NOMO-1 (cell line): Measurements from ENCODE around the gene LCTL.
"Not testable (repeated sequence)": the region's sequence is repeated elsewhere in the genome, so short reads cannot be mapped to it uniquely, and the experiment has no call there.

Source experiments
- DNase-seq, 2 experiments: peaks; one replicate each; lab custom pipeline; 2025; ENCODE audit not compliant: unreplicated experiment in 2 of 2; lab: John Stamatoyannopoulos, UW

Gene LCTL

GRCh38 chr15:66592505-66593218 is 26.9 kb upstream of the LCTL start:
- DNase-seq, result no peak

DNA sequence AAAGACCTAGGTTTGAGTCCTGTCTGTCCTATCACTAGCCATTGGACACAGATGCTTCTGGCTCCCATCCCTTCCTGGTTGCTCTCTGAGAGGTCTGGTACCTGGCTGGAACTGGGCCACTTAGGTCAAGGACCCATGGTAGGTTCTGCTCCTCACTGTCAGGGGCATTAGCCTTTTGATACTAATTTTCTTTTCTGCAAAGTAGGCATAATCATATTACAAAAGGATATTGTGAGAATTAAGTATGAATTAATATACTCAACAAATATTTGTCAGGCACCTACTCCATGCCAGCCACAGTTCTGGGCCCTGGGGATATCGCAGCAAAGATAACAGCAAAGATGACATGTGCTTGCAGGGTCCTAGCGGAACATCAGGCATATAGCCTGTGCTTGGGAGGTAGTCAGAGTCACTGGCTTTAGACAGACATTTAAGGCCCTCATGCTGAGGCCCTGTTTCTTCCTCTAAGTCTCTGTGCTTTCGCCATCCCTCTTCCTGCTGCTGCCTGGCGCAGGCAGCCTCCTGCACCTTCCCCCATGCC is 25.6 kb upstream of the LCTL start:
- DNase-seq, result peak in 1 of 2 experiments; percentile 11

GRCh38 chr15:66590435-66590834 is 24.6 kb upstream of the LCTL start:
- no peak for DNase-seq

DNA sequence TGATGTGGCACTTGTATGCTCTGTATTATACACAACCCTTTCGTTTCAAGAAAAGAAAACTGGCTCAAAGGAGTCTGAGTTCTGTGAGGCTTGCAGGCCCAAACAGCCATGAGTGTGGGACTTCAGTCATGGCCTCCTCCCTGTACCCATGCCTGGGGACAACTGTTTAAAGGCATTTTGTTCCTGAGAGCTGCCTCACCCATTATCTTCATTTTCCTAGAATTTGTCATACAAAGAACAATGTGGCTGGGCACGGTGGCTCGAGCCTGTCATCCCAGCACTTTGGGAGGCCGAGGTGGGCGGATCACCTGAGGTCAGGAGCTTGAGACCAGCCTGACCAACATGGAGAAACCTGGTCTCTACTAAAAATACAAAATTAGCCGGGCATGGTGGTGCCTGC is 23.6 kb upstream of the LCTL start:
- DNase-seq, result not testable (repeated sequence)

- DNase-seq, result no peak
Observed at GRCh38 chr15:66588971-66589370, 23.2 kb upstream of the LCTL start.

GRCh38 chr15:66588537-66588936 is 22.7 kb upstream of the LCTL start:
- DNase-seq, result no peak

DNA sequence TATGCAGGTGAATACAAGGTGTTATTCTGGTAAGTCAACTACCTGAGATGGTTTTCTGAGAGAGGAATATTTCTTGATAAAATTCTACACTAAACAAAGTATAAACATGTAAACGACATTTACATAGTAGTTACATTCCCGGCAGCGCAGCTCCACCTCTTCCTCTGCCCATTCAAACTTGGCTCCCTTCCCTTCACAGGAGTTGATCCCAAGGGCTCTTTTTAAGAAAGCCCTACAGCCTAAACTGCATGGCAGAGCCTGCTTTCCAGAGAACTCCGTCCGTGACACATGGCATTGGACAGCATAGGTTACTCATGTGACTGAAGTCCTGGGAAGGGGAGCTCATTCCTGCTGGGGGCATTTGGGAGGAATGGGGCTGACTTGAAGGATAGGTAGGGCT is 22.0 kb upstream of the LCTL start:
- no peak for DNase-seq

DNA sequence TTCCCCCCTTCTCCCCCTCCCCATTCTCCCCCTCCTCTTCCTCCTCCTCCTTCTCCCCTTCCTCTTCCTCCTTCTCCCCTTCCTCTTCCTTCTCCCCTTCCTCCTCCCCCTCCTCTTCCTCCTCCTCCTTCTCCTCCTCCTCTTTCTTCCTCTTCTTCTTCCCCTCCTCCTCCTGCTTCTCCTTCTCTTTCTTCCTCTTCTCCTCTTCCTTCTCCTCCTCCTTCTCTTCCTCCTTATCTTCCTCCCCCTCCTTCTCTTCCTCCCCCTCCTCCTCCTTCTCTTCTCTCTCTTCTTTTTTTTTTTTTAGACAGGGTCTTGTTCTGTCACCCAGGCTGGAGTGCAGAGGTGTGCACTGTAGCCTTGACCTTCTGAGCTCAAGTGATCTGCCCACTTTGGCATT is 21.2 kb upstream of the LCTL start:
- no peak for DNase-seq

- no peak for DNase-seq
Observed at GRCh38 chr15:66586155-66586976, 20.6 kb upstream of the LCTL start.

- peak; percentile 5 to 62 for DNase-seq
Observed at GRCh38 chr15:66581972-66582537, 16.3 kb upstream of the LCTL start.

DNA sequence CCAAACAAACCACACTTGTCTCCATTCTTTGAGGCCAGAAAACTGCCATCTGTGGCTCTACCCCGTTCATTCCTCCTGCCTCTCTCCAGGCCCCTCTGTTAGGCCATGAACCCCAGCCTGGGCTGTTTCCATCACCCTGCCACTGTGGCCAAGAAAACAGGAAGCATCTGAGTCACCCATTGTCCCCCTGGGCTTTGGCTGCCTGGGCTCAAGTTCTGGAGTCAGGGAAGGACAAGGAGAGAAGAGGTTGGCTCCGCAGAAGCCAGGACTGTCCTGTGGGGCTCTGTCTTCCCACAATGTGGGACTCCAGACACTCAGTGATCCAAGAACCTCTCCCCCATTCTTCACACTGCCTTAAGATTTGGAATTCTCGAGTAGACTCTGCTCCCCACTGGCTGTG is 14.8 kb upstream of the LCTL start:
- DNase-seq, result no peak

- peak in 1 of 2 experiments; percentile 12 for DNase-seq
Observed at GRCh38 chr15:66578286-66578875, 12.6 kb upstream of the LCTL start.

GRCh38 chr15:66574596-66574950 is 8.8 kb upstream of the LCTL start:
- DNase-seq, result no peak

GRCh38 chr15:66573719-66574595 is 8.2 kb upstream of the LCTL start:
- DNase-seq, result no peak

- no peak for DNase-seq
Observed at GRCh38 chr15:66573348-66573718, 7.5 kb upstream of the LCTL start.

DNA sequence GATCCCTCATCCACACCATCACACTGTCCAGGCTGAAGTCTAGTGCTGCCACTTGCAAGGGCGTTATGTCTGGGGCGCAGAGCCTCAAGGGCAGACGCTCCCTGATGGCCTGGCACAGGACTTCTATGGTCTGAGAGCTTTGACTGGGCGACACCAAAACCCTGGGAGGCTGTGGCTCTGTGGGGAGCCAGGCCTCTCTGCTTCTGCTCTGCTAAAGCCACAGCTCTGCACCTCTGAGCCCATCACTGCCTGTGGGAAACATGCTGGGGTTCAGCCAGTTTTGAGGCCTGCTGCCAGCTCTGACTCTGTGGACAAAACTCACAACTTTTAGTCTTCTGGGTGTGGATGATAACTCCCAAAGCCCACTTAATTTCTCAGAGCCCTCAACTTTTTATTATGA is 6.3 kb upstream of the LCTL start:
- no peak for DNase-seq

DNA sequence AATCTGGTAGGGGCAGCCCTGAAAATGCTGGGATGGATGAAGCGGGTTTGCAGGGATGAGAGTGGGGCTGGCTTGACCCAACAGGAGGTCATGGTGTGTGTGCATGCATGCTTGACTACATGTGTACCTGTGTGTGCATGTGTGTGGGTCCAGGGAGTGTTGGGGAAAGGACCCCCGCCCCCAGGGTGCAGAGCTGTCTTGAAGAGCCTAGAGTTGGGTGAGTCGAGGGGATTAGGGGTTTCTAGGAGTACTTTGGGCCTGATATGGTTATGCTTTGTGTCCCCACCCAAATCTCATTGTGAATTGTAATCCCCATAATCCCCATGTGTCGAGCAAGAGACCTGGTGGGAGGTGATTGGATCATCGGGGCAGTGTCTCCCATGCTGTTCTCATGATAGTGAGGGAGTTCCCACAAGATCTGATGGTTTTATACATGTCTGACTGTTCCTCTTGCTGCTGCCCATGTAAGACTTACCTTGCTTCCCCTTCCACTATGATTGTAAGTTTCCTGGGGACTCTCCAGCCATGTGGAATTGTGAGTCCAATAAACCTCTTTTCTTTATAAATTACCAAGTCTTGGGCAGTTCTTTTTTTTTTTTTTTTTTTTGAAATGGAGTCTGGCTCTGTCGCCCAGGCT is 5.2 kb upstream of the LCTL start:
- no peak for DNase-seq

GRCh38 chr15:66570327-66570726 is 4.5 kb upstream of the LCTL start:
- DNase-seq, result no peak

DNA sequence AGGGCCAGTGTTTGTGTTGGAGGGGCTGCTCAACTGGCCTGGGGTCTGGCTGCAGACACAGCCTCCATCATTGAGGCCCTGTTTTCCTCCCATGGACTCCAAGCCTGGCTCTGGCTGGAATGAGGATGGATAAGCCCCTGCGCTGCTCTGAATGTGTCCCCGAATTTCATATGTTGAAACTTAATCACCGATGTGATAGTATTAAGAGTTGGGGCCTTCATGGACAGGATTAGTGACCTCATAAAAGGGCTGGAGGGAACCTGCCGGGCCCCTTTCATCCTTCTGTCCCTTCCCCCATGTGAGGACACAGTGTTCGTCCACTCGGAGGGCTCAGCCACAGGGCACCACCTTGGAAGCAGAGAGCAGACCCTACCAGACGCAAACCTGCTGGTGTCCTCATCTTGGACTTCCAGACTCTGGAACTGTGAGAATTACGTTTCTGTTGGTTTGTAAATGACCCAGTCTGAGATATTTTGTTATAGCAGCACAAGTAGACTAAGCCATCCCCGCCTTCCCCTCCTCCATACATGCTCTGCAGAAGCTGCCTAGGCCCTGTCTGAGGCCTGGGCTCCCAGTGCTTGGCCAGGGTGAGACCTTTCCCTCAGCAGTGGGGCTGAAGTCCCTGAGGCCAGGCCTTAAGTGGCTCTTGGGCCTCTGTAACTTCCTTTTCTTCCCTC is 3.8 kb upstream of the LCTL start:
- DNase-seq, result no peak
